GM12878 (cell line): ENCODE measurements around the gene RREB1. TPM values are rescaled to one million over a fixed set of nuclear protein-coding genes. Genes with fewer than 3 reads are reported as not detected.

Experiments used
- ATAC-seq: fragments of 200-7000 bp; cut with Tn5 transposase; 3 replicates; pipeline ENCODE4 v1.9.1; 2020; ENCODE audit warnings: mild to moderate bottlenecking, moderate library complexity
- BruUV-seq: library from RNA; stranded (reverse); fragments of 400-500 nt; replicated peaks from 2 replicates; lab custom pipeline; 2021; lab: Mats Ljungman, UMichigan
- CTCF ChIA-PET: fragments of 300-600 bp; sonication (Branson Sonifier 250); formaldehyde crosslinking; extraction: SDS; loops from one replicate; lab custom pipeline; 2021; ENCODE audit warnings: inconsistent platforms; lab: Yijun Ruan, JAX
- POLR2A ChIA-PET: fragments of 350-600 bp; formaldehyde crosslinking; extraction: SDS; loops from one replicate; lab custom pipeline; 2021; ENCODE audit warnings: inconsistent platforms; lab: Charles Lee
- RAD21 ChIA-PET: fragments of 300-600 bp; sonication (Branson Sonifier 250); formaldehyde crosslinking; loops from one replicate; lab custom pipeline; 2023; ENCODE audit warnings: antibody characterized with exemption; ENCODE audit not compliant: unreplicated experiment; lab: Charles Lee
- SMC1A ChIA-PET: fragments of 300-600 bp; sonication (Branson Sonifier 250); formaldehyde crosslinking; loops from one replicate; lab custom pipeline; 2023; ENCODE audit not compliant: unreplicated experiment, uncharacterized antibody; lab: Charles Lee
- DNase-seq: peaks from one replicate; pipeline ENCODE4 v3.0.0-alpha.2; 2011; ENCODE audit warnings: low read depth, low spot score
- FAIRE-seq: peaks from 3 replicates; lab custom pipeline; 2011; peaks lifted over from hg19 to GRCh38; lab: Jason Lieb, UNC
- H2AFZ ChIP-seq: 2 replicates; pipeline ENCODE4 v1.6.0; 2011; ENCODE audit warnings: low read depth, low read length, control low read depth; ENCODE audit not compliant: control insufficient read depth
- H3K27ac ChIP-seq: 2 replicates; pipeline ENCODE4 v1.5.1; 2011; ENCODE audit warnings: control low read depth; ENCODE audit not compliant: control insufficient read depth, insufficient read depth
- H3K27me3 ChIP-seq, 2 experiments: replicated peaks in 1 of 2; 2 replicates each; pipeline versions ENCODE4 v1.6.0 to v1.6.1; 2011; ENCODE audit warnings: low read length in 1 of 2; ENCODE audit not compliant: control insufficient read depth in 2 of 2, insufficient read depth in 2 of 2
- H3K36me3 ChIP-seq, 2 experiments: 2 replicates each; pipeline ENCODE4 v1.5.1; 2011; ENCODE audit warnings: low read length in 1 of 2; ENCODE audit not compliant: control insufficient read depth in 2 of 2, insufficient read depth in 2 of 2
- H3K4me1 ChIP-seq: 2 replicates; pipeline ENCODE4 v1.6.1; 2011; ENCODE audit warnings: mild to moderate bottlenecking, low read length, moderate library complexity, mixed read lengths; ENCODE audit not compliant: control insufficient read depth, insufficient read depth
- H3K4me2 ChIP-seq: 2 replicates; pipeline ENCODE4 v1.6.0; 2011; ENCODE audit warnings: control low read depth; ENCODE audit not compliant: control insufficient read depth, insufficient read depth
- H3K4me3 ChIP-seq: fragments of 200-600 bp; sonication (generic); 2 replicates; pipeline ENCODE4 v1.5.1; 2016
- H3K79me2 ChIP-seq: 2 replicates; pipeline ENCODE4 v1.6.0; 2011; ENCODE audit warnings: low read length; ENCODE audit not compliant: control insufficient read depth, insufficient read depth
- H3K9ac ChIP-seq: 2 replicates; pipeline ENCODE4 v1.8.0; 2011; ENCODE audit warnings: low read length, control low read depth, mixed read lengths; ENCODE audit not compliant: control insufficient read depth, insufficient read depth
- H3K9me3 ChIP-seq: replicated peaks from 3 replicates; pipeline ENCODE4 v1.5.1; 2011; ENCODE audit warnings: mild to moderate bottlenecking, low read length; ENCODE audit not compliant: control insufficient read depth, insufficient read depth
- H4K20me1 ChIP-seq: 2 replicates; pipeline ENCODE4 v1.6.0; 2011; ENCODE audit not compliant: control insufficient read depth, insufficient read depth
- ASH2L ChIP-seq: fragments of 300-600, 200-600 bp; sonication (generic); IDR thresholded peaks from 2 replicates; pipeline ENCODE4 v1.6.1; 2017; ENCODE audit warnings: low read depth, mild to moderate bottlenecking, borderline replicate concordance
- FOXM1 ChIP-seq: IDR thresholded peaks from 2 replicates; pipeline ENCODE4 v1.6.1; 2012; ENCODE audit warnings: low read depth, mild to moderate bottlenecking, inconsistent platforms, low read length, moderate library complexity
- NFIC ChIP-seq: IDR thresholded peaks from 2 replicates; pipeline ENCODE4 v1.6.1; 2012; ENCODE audit warnings: low read depth, mild to moderate bottlenecking, inconsistent platforms, low read length, moderate library complexity
- RAD21 ChIP-seq: IDR thresholded peaks from 2 replicates; pipeline ENCODE4 v1.6.1; 2011; ENCODE audit warnings: mild to moderate bottlenecking, low read depth, low read length, moderate library complexity; ENCODE audit not compliant: insufficient read depth
- SMAD1 ChIP-seq: fragments of 450-650 bp; IDR thresholded peaks from 2 replicates; pipeline ENCODE4 v1.6.1; 2018; ENCODE audit warnings: mild to moderate bottlenecking, low read depth; ENCODE audit not compliant: partially characterized antibody
- STAT1 ChIP-seq: fragments of 450-650 bp; conservative IDR thresholded peaks from 2 replicates; pipeline ENCODE4 v1.6.1; 2014; ENCODE audit warnings: antibody characterized with exemption, mild to moderate bottlenecking
- ZNF24 ChIP-seq: fragments of 450-650 bp; IDR thresholded peaks from 2 replicates; pipeline ENCODE4 v1.6.1; 2017; ENCODE audit warnings: antibody characterized with exemption, mild to moderate bottlenecking
- ZSCAN29 ChIP-seq: fragments of 450-650 bp; IDR thresholded peaks from 2 replicates; pipeline ENCODE4 v1.6.1; 2017; ENCODE audit warnings: mild to moderate bottlenecking, moderate library complexity
- WGBS: methylation state at CpG from one replicate; pipeline ENCODE4 v1.1.6; 2016; ENCODE audit warnings: low lambda C conversion rate; ENCODE audit not compliant: insufficient replicate concordance, insufficient coverage; ENCODE audit errors: missing lambda C conversion rate; 5-methylcytosine and 5-hydroxymethylcytosine counted together
- in situ Hi-C: fragments of 300-500 bp; cut with MboI; formaldehyde crosslinking; loops from 9 replicates; pipeline ENCODE4 v1.14.3; 2018; ENCODE audit warnings: mixed read lengths
- intact Hi-C: fragments of 100-400 bp; cut with micrococcal nuclease; formaldehyde crosslinking; loops from one replicate; pipeline ENCODE4 v1.14.2; 2022; ENCODE audit not compliant: unreplicated experiment
- polyA plus RNA-seq, 11 experiments: library from polyadenylated mRNA; depleted of rRNA in 4 of 11; unstranded in 6 of 11; stranded (reverse) in 5 of 11; fragments of >200 nt; fragmentation: Nextera tagmentation in 4 of 11; fragmentation: Illumina TruSeq in 1 of 11; extraction: Ambion mirVana in 4 of 11; extraction: Trizol in 1 of 11; gene quantifications; 1 replicate in 1 of 11; 2 replicates in 10 of 11; pipeline versions ENCODE4 v1.2.1 to v1.2.3, GENCODE V29; 2011 to 2016; ENCODE audit warnings: inconsistent platforms in 2 of 11, missing spikeins in 2 of 11, low read depth in 1 of 11
- total RNA-seq, 4 experiments: library from RNA; depleted of rRNA in 3 of 4; stranded (reverse); fragments of >200 nt in 3 of 4; fragmentation: Illumina TruSeq in 1 of 4; extraction: Trizol in 1 of 4; gene quantifications; 2 replicates each; pipeline versions ENCODE4 v1.2.1 to v1.2.3, GENCODE V29; 2013 to 2021
- TF ChIP-seq, protein P1 (sequence below): IDR thresholded peaks from 2 replicates; pipeline ENCODE4 v1.6.1; 2011; ENCODE audit warnings: mild to moderate bottlenecking, low read depth, low read length, moderate library complexity; ENCODE audit not compliant: insufficient replicate concordance
- TF ChIP-seq, protein P2 (sequence below): fragments of 450-650 bp; IDR thresholded peaks from 2 replicates; pipeline ENCODE4 v1.6.1; 2016; ENCODE audit warnings: mild to moderate bottlenecking, moderate library complexity, borderline replicate concordance
- TF ChIP-seq, protein P3 (sequence below): fragments of 450-650 bp; IDR thresholded peaks from 2 replicates; pipeline ENCODE4 v1.6.1; 2017; ENCODE audit warnings: mild to moderate bottlenecking
- TF ChIP-seq, protein P4 (sequence below): fragments of 450-650 bp; conservative IDR thresholded peaks from 2 replicates; pipeline ENCODE4 v1.6.1; 2017; ENCODE audit warnings: mild to moderate bottlenecking, moderate library complexity

Gene RREB1
- total and polyA plus RNA-seq, 10 of the 15 experiments (the other 5 are each of a cell fraction or from before 2014, with no cell fraction given) = 1.9 to 30.3 (median 8.6) TPM

DNA sequence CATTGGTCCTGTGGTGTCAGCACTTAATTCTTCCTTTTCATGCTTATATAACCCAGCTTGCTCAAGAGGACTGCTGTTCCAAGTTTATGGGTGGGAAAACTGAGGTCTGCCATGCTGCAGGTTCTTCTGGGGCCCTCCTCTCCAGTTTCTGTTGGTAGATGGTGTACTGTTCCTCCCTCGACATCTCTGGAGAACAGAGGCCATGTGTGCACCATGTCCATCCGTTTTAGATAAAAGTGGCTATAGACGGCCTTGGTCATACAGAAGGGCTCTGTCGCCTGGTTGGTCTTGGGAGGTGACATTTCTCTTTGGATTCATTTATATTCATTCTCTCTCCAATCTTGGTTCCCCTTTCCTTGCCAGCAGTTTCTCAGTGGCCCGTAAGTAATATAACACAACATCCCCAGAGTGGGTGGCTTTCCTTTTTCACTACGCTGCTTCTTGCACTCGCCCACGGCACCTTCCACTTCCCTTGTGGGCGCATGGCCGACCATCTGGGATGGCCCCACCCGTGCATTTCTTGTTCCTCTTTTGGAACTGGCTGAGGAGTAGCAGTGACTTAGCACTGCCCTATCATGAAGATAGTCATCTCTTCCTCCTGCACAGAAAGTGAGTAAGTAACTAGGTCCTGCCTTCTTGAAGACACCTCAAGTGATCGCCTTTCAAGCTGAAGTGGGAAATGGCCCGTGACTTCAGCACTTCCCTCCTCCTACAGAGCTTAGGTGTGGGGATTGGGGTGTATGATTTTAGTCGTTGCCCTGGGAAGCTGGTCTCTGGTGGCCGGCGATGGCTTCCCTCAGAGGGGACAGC, 94.2 kb downstream of the RREB1 start:
- peak; percentile 96 for ATAC-seq
- TF ChIP-seq, protein P1, sequence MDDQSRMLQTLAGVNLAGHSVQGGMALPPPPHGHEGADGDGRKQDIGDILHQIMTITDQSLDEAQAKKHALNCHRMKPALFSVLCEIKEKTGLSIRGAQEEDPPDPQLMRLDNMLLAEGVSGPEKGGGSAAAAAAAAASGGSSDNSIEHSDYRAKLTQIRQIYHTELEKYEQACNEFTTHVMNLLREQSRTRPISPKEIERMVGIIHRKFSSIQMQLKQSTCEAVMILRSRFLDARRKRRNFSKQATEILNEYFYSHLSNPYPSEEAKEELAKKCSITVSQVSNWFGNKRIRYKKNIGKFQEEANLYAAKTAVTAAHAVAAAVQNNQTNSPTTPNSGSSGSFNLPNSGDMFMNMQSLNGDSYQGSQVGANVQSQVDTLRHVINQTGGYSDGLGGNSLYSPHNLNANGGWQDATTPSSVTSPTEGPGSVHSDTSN = no peak
- TF ChIP-seq ZSCAN29 (no peak), ASH2L (no peak), NFIC (peak; percentile 70), FOXM1 (no peak), ZNF24 (no peak), SMAD1 (no peak), RAD21 (no peak), STAT1 (no peak)
- TF ChIP-seq, protein P2, sequence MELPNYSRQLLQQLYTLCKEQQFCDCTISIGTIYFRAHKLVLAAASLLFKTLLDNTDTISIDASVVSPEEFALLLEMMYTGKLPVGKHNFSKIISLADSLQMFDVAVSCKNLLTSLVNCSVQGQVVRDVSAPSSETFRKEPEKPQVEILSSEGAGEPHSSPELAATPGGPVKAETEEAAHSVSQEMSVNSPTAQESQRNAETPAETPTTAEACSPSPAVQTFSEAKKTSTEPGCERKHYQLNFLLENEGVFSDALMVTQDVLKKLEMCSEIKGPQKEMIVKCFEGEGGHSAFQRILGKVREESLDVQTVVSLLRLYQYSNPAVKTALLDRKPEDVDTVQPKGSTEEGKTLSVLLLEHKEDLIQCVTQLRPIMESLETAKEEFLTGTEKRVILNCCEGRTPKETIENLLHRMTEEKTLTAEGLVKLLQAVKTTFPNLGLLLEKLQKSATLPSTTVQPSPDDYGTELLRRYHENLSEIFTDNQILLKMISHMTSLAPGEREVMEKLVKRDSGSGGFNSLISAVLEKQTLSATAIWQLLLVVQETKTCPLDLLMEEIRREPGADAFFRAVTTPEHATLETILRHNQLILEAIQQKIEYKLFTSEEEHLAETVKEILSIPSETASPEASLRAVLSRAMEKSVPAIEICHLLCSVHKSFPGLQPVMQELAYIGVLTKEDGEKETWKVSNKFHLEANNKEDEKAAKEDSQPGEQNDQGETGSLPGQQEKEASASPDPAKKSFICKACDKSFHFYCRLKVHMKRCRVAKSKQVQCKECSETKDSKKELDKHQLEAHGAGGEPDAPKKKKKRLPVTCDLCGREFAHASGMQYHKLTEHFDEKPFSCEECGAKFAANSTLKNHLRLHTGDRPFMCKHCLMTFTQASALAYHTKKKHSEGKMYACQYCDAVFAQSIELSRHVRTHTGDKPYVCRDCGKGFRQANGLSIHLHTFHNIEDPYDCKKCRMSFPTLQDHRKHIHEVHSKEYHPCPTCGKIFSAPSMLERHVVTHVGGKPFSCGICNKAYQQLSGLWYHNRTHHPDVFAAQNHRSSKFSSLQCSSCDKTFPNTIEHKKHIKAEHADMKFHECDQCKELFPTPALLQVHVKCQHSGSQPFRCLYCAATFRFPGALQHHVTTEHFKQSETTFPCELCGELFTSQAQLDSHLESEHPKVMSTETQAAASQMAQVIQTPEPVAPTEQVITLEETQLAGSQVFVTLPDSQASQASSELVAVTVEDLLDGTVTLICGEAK = no peak
- TF ChIP-seq, protein P3, sequence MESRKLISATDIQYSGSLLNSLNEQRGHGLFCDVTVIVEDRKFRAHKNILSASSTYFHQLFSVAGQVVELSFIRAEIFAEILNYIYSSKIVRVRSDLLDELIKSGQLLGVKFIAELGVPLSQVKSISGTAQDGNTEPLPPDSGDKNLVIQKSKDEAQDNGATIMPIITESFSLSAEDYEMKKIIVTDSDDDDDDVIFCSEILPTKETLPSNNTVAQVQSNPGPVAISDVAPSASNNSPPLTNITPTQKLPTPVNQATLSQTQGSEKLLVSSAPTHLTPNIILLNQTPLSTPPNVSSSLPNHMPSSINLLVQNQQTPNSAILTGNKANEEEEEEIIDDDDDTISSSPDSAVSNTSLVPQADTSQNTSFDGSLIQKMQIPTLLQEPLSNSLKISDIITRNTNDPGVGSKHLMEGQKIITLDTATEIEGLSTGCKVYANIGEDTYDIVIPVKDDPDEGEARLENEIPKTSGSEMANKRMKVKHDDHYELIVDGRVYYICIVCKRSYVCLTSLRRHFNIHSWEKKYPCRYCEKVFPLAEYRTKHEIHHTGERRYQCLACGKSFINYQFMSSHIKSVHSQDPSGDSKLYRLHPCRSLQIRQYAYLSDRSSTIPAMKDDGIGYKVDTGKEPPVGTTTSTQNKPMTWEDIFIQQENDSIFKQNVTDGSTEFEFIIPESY = no peak
- TF ChIP-seq, protein P4, sequence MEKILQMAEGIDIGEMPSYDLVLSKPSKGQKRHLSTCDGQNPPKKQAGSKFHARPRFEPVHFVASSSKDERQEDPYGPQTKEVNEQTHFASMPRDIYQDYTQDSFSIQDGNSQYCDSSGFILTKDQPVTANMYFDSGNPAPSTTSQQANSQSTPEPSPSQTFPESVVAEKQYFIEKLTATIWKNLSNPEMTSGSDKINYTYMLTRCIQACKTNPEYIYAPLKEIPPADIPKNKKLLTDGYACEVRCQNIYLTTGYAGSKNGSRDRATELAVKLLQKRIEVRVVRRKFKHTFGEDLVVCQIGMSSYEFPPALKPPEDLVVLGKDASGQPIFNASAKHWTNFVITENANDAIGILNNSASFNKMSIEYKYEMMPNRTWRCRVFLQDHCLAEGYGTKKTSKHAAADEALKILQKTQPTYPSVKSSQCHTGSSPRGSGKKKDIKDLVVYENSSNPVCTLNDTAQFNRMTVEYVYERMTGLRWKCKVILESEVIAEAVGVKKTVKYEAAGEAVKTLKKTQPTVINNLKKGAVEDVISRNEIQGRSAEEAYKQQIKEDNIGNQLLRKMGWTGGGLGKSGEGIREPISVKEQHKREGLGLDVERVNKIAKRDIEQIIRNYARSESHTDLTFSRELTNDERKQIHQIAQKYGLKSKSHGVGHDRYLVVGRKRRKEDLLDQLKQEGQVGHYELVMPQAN = no peak

More for the DNA sequence above, 94.2 kb downstream of the RREB1 start:
- FAIRE-seq (peak; percentile 97), DNase-seq (peak; percentile 82)
- Histone ChIP-seq H3K27me3 (no peaks in the 10 kb centered on the region), H3K4me3 (0 out of 2 replicates have a peak overlapping the region, but pooled peaks have one; percentile 14), H3K36me3 (peaks cover 10 to 38% of the 10 kb centered on the region in 2 experiments), H3K4me2 (peak overlapping the region; percentile 76), H3K79me2 (peaks cover 2% of the 10 kb centered on the region), H4K20me1 (no peaks in the 10 kb centered on the region), H3K4me1 (peaks cover 33% of the 10 kb centered on the region), H2AFZ (no peak overlapping the region), H3K9me3 (no peaks in the 10 kb centered on the region), H3K27ac (peak overlapping the region; percentile 87), H3K9ac (peak overlapping the region; percentile 51)
- intact Hi-C loops (no loop called here), in situ Hi-C loops (no loop called here)
- BruUV-seq = no TSS peak
- CTCF ChIA-PET = interaction anchor here (1.0 to 1.3 kb wide), 3 partner anchors 92 to 115 kb away, joined by 3 to 4 read pairs (median 3); no protein-coding TSS in a partner anchor
- RAD21 ChIA-PET = interaction anchor here (1.0 to 2.5 kb wide), 7 partner anchors 34 to 134 kb away, joined by 3 to 9 read pairs (median 4); no protein-coding TSS in a partner anchor
- POLR2A ChIA-PET = interaction anchor here (0.6 to 1.4 kb wide), 3 partner anchors 35 to 115 kb away, joined by 3 to 4 read pairs (median 3); no protein-coding TSS in a partner anchor
- WGBS = 14% methylated on average over 16 of the region's 16 CpGs
- SMC1A ChIA-PET = interaction anchor here (0.7 to 1.3 kb wide), 8 partner anchors 24 to 129 kb away, joined by 3 to 4 read pairs (median 3); no protein-coding TSS in a partner anchor
